Stromal cell of bone marrow (primary cell): ENCODE results near the gene NF1.
A peak's percentile ranks its signal among the peaks of the same experiment; 100 is the strongest.

ENCODE experiments used
- DNase-seq: peaks from one replicate; pipeline ENCODE4 v3.0.0-alpha.2; 2012; ENCODE audit warnings: low read depth

Gene NF1

DNA sequence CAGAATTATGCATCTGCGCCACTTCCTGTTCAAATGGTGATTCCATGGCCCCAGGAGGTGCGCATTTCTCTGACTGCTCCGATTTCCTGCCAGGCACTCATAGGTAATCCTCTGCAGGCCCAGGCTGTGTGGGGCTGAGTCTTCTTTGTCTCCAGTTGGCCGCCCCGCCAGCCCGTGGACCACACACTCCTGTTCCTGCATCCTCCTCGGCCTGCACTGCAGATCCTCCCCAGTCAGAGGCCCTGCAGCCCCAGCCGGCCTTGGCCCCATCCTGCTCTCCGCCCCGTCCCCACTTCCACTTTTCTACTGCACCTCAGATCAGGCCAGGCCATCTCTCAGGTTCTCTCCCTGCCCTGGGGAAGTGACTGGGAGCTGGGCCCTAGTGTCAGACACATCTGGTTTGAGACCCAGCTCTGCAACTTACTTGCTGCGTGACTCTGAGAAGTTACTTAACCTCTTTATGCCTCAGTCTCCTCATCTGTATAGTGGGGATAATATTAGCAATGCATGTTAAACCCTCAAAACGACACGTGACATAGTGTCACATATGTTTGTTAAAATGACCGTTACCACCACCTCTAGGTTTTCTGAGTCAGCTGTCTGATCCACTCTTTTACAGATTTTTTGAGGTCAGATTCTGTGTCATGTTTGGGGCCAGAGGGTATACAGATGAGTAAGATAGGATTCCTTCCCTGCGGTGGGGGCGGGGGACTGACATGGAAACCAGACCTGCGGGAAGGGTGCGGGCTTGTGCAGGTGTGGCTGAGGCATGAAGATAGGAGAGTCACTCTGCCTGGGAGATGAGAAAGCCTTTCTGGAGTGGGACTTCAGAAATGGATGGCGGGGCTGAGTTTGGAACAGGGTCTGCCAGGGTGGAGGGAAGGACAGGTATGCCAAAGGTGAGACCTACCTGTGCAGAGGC is 309.5 kb downstream of the NF1 start:
- no peak for DNase-seq

DNA sequence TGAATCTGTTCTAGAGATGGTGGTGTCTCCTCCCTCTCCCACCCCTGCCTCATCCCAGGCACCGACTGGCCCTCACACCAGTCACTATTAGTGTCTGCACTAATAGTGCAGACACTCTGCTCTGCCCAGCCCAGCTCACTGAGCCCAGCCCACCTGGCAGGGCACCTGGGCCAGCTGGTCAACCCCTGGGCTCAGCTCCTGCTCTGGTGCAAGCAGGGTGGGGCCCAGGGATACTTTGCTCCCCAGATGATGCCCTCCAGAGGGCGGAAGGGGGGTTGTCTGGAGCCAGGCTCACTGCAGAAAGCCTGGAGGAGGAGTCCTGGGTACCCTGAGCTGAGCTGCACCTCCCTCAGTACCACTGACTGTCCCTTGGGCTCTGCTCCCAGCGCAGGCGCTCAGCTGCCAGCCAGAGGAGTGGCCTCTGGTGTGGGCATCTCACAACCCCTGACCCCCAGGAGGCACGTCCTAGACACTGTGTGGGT is 311.2 kb downstream of the NF1 start:
- no peak for DNase-seq

DNA sequence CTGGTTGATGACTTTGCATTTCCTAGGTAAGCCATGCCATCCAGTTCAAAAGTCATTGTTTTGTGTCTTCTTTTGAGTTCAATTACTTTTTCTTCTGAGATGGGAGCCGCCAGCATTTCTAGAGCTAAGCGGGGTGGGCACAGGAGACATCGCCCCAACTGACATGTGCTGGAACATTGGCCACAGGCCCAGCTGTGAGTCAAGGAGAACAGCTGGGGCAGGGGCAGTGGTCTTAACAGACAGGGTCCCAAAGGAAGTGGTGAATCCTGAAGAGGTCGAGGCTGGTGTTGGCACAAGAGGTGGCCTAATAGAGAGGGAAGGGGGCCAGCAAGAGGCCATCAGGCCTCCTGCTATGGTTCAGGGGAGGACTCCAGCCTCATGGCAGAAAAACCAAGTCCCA is 313.8 kb downstream of the NF1 start:
- no peak for DNase-seq

DNA sequence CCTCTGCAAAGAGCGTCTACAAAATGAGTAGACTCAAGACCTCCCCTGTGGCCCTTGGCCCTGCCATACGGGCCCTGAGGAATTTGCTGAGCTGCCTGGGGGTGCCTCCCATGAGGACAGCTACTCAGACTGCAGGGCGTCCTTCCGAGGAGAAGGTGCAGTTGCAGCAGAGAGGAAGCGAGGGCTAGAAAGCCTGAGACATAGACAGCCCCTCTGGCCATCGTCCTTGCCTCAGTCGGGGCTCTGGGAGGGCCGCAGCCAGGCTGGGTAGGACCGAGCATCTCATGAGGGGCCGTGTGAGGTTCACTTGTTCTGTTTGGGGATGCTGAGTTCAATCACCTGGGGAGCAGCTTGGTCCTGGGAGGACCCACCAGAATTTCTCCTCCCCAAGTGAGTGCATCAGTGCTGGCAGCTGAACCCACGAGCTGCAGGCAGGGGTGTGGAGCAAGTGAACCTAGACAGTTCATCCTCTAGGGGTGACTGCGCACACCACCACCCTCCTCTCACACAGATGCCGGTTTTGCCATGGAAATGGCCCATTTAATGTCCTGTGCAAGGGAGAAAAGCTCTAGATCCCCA is 317.0 kb downstream of the NF1 start:
- no peak for DNase-seq

DNA sequence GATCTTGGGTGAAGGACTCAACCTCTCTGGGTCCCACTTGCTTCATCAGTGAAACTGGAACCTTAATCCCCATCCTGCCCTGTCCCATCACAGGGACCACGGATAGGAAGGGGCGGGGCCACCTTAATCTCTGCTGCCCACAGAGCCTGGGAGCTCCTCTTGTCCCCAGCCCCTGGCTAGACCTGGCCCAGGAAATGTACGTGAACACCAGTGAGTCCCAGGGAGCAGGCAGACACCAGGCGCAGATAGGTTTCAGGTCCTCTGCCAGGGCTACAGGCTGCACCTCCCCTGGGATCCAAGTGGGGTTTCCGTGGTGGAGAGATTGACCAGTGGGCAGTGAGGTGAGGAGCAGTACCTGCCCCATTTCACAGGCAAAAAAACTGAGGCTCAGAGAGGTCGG is 317.7 kb downstream of the NF1 start:
- DNase-seq, result no peak

DNA sequence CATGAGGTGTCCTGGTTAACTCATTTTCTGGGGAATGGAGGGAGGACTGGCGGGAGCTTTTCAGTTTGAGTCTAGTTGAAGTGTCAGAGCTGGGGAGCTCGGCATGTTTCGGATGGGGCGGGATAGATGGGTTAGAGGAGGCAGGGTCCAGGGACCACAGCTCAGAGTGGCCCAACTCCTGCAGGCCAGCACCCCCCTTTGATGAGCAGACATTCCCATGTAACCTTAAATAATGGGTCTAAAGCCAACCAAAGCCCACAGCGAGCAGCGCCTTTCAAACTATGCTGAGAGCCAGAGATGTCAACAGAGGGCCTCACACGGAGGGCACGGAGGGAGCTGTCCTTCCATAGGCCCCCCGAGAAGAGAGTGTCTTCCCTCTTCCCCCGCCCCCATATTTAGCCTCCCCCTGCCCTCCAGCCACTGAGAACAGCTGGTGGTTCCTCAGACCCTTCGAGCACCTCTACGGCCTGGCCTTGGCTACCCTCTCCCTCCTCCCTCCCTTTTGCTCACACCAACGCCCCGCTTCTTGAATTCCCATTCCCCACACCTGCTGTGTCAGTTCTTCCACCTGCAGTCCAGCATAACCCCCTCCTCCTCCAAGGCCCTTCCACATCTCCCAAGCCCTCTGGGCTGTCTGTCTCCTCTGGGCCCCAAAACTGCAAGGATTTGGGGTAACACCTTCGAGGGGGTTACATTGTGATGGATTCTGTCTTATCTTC is 318.5 kb downstream of the NF1 start:
- DNase-seq, result no peak

DNA sequence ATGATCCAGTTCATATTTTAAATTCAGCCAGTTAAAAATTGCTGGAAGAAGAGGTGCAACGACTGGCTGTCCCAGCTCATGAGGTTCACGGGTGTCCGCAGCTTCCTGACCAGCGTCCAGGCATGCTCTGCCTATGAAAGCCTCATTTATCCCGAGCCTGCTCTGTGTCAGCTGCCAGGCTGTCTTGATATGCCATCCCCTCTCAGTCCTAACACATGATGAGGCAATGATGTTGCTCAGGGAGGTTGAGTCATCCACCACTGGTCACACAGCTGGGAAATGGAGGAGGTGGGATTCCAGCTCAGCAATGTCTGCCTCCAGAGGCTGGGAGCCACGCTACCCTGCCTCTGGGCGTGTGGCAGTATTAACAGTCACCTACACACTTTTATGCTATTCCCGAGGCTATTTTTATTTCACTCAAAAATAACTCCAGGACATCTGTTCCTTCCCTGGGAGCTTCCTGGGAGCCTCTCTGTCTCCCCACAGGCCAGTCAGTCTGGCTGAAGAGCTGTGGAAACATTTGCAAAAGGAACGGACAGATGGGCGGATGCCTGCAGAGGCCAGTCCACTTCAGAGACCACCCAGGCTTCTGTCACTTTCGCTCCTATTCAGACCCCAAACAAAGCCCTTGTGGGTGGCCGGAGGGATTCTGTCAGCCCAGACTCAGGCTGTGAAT is 319.2 kb downstream of the NF1 start:
- DNase-seq, result peak; percentile 61

DNA sequence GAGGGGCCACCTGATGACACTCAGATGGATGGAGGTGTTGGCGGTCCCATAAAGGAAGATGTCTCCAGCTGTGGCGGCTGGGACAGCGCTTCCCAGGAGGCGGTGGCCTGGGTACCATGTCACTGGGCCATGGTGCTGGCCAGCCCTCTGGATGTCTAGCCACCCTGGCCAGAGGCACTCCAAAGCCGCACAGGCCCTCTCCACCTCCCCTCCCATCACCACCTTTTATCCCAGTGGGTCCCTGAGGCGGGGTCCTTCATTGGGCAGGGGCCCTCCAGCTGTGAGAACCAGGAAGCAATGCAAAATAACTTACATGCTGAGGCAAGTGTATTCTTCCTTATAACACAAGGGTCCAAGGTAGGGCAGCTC is 319.8 kb downstream of the NF1 start:
- no peak for DNase-seq

DNA sequence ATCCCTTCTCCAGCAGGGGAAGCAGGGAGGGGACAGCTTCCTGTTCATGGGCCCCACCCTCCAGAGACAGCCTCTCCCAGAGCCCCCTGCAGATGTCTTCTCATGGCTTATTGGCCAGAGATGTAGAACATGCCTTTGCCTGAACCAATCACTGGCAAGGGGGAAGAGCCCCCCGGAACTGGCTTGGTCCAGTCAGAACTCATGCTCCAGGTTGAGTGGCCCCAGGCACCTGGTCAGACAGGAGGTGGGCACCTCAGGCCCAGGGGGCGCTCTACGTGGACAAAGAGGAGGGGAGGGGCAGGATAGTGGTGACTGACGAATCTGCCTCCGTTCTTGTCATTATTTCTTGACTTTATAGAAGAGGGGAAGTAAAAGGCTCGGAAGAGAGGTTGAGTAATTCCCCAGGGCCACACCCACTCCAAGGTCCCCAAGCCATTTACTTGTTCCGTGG is 320.3 kb downstream of the NF1 start:
- no peak for DNase-seq

DNA sequence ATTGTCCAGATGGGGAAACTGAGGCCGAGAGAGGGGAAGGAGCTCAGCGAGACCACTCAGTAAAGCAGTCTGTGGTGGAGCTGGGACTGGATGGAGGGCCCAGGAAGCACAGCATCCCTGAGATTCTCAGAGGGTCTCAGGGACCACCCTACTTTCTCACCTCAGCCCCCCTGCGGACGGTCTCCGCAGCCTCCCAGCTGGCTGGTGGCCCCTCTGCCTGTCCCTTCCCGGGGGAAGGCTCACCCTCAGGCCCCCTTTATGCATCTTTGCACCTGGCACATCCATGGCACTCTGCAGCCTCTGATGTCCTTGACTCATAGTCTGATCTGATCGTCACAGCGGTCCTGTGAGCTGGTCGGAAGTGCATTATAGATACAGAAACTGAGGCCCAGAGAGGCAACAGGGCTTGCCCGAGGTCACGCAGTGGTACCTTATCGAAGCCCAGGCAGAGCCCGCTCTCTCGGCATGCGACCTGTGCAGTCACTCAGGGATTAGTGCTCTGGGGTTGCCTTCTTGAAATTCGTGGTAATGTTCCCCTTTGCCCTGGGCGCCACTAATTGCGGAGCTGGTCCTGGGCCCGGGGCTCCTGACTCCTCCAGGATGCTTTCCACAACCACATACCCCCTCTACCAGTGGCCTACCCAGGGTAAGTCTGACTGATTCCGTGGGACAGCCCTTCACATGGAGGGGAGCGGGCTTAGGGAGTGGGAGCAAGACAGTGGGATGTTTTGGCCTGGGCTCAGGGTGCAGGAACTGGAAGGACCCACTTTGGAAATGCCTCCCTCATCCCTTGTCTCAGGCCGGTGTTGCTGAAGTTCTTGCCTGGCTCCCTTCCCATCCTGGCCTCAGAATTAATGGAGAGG is 321.1 kb downstream of the NF1 start:
- DNase-seq, result no peak

DNA sequence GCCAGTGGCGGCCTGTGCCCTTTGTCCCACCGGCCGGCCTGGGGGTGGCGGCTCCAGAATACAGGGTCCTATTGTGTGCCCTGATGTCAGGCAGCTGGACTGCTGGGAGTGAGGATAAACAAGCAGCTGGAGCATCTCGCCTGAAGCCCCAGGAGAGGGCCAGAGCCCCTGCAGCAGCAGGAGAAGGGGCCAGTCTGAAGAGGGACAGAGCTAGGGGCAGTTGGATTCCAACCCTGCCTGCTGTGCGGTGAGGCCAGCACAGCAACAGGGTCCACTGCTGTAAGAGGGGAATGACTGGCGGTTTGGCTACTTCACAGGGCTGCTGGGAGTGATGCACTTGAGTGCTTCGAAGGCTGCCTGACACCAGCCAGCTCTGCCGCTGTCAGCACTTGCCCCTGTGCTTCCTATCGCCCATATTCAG is 321.7 kb downstream of the NF1 start:
- DNase-seq, result no peak

DNA sequence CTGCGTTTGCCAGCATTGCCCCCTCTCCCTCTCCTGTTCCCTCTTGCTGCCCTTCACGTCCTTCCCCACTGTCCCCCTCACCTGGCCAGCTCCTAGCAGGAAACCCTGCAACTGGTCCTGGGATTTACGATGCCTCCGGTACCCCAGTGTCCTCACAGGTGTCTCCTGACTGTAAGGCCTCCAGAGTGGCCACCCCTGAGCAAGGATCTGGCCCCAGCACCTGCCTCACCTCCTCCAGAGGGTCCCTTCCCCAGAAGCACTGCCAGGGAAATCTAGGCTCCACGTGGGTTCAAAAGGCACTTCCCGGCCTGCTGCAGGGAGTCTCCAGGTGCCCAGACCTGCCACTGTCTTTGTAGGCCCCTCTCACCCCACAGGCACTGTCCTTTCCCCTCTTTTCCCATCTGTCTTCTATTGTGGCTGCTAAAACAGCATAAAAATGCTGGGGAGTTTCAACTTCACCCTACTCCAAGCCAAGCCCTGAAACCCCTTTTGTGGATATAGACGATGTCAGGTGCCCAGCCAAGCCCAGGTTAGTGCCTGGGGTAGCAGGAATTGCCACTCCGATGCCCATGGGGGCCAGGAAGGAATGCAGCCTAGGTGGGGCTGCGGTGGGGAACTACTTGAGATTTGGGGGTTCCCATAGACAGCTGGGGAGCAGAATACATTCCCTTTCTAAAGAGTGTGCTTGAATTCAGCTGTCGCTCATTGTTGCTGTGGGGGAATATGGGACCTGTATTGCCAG is 322.4 kb downstream of the NF1 start:
- DNase-seq, result no peak

DNA sequence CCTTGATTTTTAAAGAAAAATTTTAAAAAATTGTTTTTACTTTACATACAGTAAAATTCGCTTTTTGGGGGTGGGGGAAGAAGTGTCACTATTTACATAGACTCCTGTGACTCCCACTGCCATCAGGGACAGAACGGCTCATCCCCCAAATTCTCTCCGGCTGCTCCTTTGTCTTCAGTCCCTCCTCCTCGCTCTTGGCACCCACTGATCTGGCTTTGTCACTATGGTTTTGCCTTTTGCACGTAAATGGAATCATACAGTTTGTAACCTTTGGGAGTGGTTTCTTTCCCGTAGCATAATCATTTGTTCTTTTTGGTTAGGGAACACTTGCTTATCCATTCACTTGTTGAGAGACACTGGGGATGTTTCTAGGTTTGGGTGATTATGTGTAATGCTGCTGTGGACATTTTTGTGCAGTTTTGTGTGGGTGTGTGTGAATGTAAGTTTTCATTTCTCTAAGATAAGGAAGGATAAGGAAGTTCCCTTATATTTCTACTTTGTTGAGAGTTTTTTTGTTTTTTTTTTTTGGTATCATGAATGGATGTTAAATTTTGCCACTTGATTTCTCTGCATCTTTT is 324.1 kb downstream of the NF1 start:
- no peak for DNase-seq

DNA sequence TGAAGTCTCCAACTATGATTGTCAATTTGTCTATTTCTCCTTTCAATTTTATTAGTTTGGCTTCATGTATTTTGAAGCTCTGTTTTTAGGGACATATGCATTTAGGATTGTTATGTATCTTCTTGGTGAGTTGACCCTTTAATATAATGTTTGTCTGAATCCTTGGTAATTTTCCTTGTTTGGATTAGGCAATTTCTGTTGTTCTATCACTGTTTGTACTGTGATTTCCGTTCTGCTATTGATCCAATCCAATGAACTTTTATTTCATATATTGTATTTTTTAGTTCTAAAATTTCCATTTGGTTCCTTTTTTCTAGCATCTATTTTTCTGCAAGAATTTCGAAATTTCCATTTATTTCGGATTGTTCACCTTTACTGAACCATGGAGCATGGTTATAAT is 327.7 kb downstream of the NF1 start:
- DNase-seq, result no peak

DNA sequence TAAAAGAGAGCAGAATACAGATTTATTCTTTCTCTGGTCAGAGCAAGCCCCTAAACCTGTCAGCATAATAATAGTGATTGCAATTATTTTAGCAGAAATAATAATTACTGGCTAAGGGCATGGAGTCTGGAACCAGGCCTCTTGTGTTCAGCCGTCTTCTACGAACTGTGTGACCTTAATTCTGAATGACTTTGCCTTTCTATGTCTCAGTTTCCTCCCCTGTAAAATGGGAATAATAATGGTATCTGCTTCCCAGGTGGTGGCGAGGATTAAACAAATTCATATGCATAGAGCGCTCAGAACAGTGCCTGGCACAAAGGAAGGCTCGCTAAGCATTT is 330.1 kb downstream of the NF1 start:
- no peak for DNase-seq

DNA sequence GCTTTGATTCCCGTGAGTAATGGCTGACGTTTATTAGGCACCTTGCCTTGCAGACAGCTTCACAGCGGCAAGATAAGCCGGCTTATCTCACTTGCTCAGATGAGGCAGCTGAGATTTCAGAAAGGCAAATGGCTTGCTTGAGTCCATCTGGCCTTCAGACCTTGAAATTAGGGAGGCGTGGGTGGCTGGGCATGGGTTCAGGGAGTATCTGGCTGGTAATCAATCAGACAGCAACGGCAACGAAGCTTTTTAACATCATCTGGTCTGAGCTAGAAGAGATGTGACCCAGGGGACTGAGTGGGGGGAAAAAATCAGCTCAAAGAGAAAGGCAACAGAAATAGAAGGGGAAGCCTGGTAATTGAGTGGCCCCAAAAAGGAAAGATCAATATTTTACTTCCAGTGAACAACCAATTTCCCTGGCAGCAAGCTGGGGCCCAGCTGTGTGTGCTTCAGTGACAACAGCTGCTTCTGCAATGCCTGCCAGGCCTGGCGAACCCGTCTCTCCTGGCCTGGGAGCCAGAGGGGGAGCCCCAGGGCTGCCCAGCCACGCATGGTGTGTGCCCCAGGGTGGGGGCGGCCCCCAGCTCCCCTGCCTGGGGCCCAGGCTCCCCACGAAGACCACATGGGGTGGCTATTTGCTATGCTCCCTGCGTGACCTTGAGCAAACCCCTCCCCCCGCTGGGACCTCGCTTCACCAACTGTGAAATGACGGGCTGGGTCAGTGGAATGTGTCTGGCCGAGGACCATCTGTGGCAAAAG is 330.7 kb downstream of the NF1 start:
- DNase-seq, result no peak
